Measurements from ENCODE around the gene CFAP221.

The CFAP221 gene

GRCh38 chr2:119544075-119544938 is at the start of gene CFAP221:
Gene CFAP221, plus strand, starts transcription at chr2:119544449. Its CDS starts 1,683 bp downstream, at chr2:119546132.
- no peak for TF ChIP-seq CTCF (conservative IDR thresholded peaks at IDR 0.05; ENCODE audit: low read length)
- TF ChIP-seq EZH2phosphoT487 (IDR thresholded peaks at IDR 0.05; ENCODE audit: borderline replicate concordance) = no peak
- Histone ChIP-seq H3K9ac (ENCODE audit: low read depth, low read length, poor library complexity, severe bottlenecking) (no peak within 1 kb of the TSS), H3K4me1 (ENCODE audit: insufficient read depth, low read length, poor library complexity, severe bottlenecking) (no peaks in the 10 kb centered on the region)

GRCh38 chr2:119495948-119496347 is 48.3 kb upstream of the CFAP221 start:
- H3K36me3 ChIP-seq (ENCODE audit: insufficient read depth, low read length) = no peaks in the 10 kb centered on the region
- no peaks in the 10 kb centered on the region for H3F3A ChIP-seq (ENCODE audit: low read depth)
- no peak overlapping the region for H3K4me3 ChIP-seq (ENCODE audit: low read length, poor library complexity, severe bottlenecking)
- H3K9me3 ChIP-seq (ENCODE audit: insufficient read depth, low read depth, low read length) = peaks cover 15% of the 10 kb centered on the region; the same call in 1 of the 2 replicates
- no peaks in the 10 kb centered on the region for H3K4me1 ChIP-seq (ENCODE audit: insufficient read depth, low read length, poor library complexity, severe bottlenecking)
- H2AFZ ChIP-seq (ENCODE audit: low read length) = no peak overlapping the region
- H3K9ac ChIP-seq (ENCODE audit: low read depth, low read length, poor library complexity, severe bottlenecking) = no peak overlapping the region
- H3K9me2 ChIP-seq (replicated peaks; ENCODE audit: low read depth, low read length) = no peaks in the 10 kb centered on the region
- H3K27me3 ChIP-seq (ENCODE audit: insufficient read depth, low read length, poor library complexity, severe bottlenecking) = no peaks in the 10 kb centered on the region
- TF ChIP-seq EZH2phosphoT487 (IDR thresholded peaks at IDR 0.05; ENCODE audit: borderline replicate concordance) = no peak
- TF ChIP-seq CTCF (conservative IDR thresholded peaks at IDR 0.05; ENCODE audit: low read length) = no peak
- no peak overlapping the region for H3K4me2 ChIP-seq (ENCODE audit: low read depth, low read length, poor library complexity, severe bottlenecking)
- no peaks in the 10 kb centered on the region for H4K20me1 ChIP-seq (ENCODE audit: insufficient read depth, low read length, poor library complexity, severe bottlenecking)
- H3K79me2 ChIP-seq (ENCODE audit: insufficient read depth, low read length) = no peaks in the 10 kb centered on the region

More at GRCh38 chr2:119544075-119544938, at the start of gene CFAP221:
- Histone ChIP-seq H3F3A (ENCODE audit: low read depth) (no peaks in the 10 kb centered on the region), H4K20me1 (ENCODE audit: insufficient read depth, low read length, poor library complexity, severe bottlenecking) (no peaks in the 10 kb centered on the region), H3K4me2 (ENCODE audit: low read depth, low read length, poor library complexity, severe bottlenecking) (no peak within 1 kb of the TSS), H3K4me3 (ENCODE audit: low read length, poor library complexity, severe bottlenecking) (no peak within 1 kb of the TSS), H3K79me2 (ENCODE audit: insufficient read depth, low read length) (no peaks in the 10 kb centered on the region), H3K9me3 (ENCODE audit: insufficient read depth, low read depth, low read length) (no peaks in the 10 kb centered on the region), H3K36me3 (ENCODE audit: insufficient read depth, low read length) (no peaks in the 10 kb centered on the region), H2AFZ (ENCODE audit: low read length) (no peak within 1 kb of the TSS), H3K27me3 (ENCODE audit: insufficient read depth, low read length, poor library complexity, severe bottlenecking) (no peaks in the 10 kb centered on the region), H3K9me2 (replicated peaks; ENCODE audit: low read depth, low read length) (no peaks in the 10 kb centered on the region)

- Histone ChIP-seq H3K9ac (ENCODE audit: low read depth, low read length, poor library complexity, severe bottlenecking) (no peak overlapping the region), H3K79me2 (ENCODE audit: insufficient read depth, low read length) (no peaks in the 10 kb centered on the region), H3K27me3 (ENCODE audit: insufficient read depth, low read length, poor library complexity, severe bottlenecking) (no peaks in the 10 kb centered on the region), H3K9me3 (ENCODE audit: insufficient read depth, low read depth, low read length) (peaks cover 15% of the 10 kb centered on the region; the same call in 1 of the 2 replicates), H3K4me3 (ENCODE audit: low read length, poor library complexity, severe bottlenecking) (no peak overlapping the region), H2AFZ (ENCODE audit: low read length) (no peak overlapping the region), H4K20me1 (ENCODE audit: insufficient read depth, low read length, poor library complexity, severe bottlenecking) (no peaks in the 10 kb centered on the region), H3F3A (ENCODE audit: low read depth) (no peaks in the 10 kb centered on the region), H3K36me3 (ENCODE audit: insufficient read depth, low read length) (no peaks in the 10 kb centered on the region), H3K4me2 (ENCODE audit: low read depth, low read length, poor library complexity, severe bottlenecking) (no peak overlapping the region), H3K9me2 (replicated peaks; ENCODE audit: low read depth, low read length) (no peaks in the 10 kb centered on the region), H3K4me1 (ENCODE audit: insufficient read depth, low read length, poor library complexity, severe bottlenecking) (no peaks in the 10 kb centered on the region)
- TF ChIP-seq EZH2phosphoT487 (IDR thresholded peaks at IDR 0.05; ENCODE audit: borderline replicate concordance) (no peak), CTCF (conservative IDR thresholded peaks at IDR 0.05; ENCODE audit: low read length) (no peak)
Measured at GRCh38 chr2:119496682-119497081, 47.6 kb upstream of the CFAP221 start.
